HG03066 (cell line): ENCODE data around the gene SLC26A6.

ENCODE experiments used
- ATAC-seq: cut with Tn5 transposase; IDR thresholded peaks from one replicate; pipeline ENCODE4 v1.9.1; 2021; ENCODE audit warnings: low read depth; ENCODE audit not compliant: unreplicated experiment

SLC26A6 gene

GRCh38 chr3:48633256-48633655 is 2.0 kb downstream of the SLC26A6 start:
- ATAC-seq, result no peak

GRCh38 chr3:48631516-48632448 is 3.5 kb downstream of the SLC26A6 start:
- ATAC-seq, result no peak

- ATAC-seq, result no peak
Measured at GRCh38 chr3:48630833-48631232, 4.4 kb downstream of the SLC26A6 start.

GRCh38 chr3:48630407-48630806 is 4.9 kb downstream of the SLC26A6 start:
- no peak for ATAC-seq

DNA sequence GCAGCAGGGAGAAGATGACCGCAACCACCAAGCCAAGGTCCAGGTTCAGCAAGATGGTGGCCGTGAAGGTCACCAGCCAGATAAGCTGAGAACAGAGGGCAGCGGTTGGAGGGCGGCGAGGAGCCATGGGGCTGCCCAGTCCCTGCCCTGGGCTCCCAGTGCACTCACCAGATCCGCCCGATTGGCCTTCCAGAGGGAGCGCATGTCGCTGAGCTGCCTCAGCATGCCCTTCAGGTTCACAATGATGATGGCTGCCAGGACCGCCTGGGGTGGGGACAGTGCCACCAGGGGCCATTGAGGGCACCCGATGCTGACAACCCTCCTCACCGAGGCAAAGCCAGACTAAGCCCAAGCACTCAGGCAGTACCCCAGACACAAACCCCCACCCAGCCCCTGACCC is 5.4 kb downstream of the SLC26A6 start:
- ATAC-seq, result no peak

- ATAC-seq, result no peak
Measured at GRCh38 chr3:48628277-48629017, 6.8 kb downstream of the SLC26A6 start.

- no peak for ATAC-seq
Measured at GRCh38 chr3:48625600-48625999, 9.7 kb downstream of the SLC26A6 start.

GRCh38 chr3:48624767-48625166 is 10.5 kb downstream of the SLC26A6 start:
- ATAC-seq, result no peak

DNA sequence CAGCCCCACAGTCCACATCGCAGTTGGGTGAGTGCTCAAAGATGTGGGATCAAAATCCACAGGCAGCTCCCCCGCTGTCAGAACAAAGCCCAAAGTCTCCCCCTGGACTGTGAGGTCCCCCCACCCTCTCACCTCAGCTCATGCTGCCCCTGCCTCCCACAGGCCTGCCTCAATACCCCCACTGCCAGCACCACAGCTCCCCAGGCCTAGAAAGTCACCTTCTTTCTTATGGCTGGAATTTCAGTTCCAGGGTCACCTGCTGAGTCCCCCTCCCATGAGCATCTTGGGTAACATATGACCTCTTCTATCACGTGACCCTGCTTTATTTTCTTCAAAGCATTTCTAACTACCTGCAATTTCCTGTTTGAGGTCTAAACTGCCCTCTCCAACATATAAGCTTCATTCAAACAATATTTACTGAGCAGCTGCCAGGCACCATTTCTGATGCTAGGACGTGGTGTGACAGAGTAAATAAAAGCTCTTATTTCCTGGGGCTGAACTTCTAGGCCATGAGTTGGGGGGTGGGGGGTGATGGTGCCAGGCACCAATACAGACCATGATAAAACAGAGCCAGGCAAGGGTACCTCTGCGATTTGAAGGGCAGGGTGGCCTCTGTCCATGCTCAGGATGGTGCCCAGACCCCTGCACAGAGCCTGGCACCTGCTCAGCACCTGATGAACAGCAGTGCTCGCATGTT is 11.3 kb downstream of the SLC26A6 start:
- no peak for ATAC-seq

- no peak for ATAC-seq
Measured at GRCh38 chr3:48621461-48621869, 13.8 kb downstream of the SLC26A6 start, which contains the start of gene TMEM89. Gene TMEM89 (minus strand): TSS chr3:48621769. CDS start chr3:48621756, 13 bp downstream.

GRCh38 chr3:48619541-48620524 is 15.4 kb downstream of the SLC26A6 start:
- no peak for ATAC-seq

DNA sequence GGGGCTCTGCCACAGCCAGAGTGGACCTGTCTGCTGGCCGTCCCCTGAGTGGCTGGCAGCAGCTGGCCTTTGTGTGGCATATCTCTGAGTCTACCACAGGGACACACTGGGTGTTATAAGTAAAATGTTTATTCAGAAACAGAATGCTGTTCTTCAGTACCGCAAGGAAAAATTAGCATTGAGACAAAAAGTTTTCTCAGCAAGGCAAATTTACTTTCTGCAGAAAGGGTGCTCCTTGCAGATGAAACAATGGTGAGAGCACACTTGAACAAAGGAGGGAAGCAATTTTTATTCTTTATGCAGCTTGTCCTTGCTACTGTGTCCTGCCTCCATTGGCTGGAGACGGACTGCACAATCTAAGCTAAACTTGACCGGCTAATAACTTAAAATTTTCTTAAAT is 17.7 kb downstream of the SLC26A6 start:
- no peak for ATAC-seq

- no peak for ATAC-seq
Measured at GRCh38 chr3:48614044-48614443, 21.2 kb downstream of the SLC26A6 start.

DNA sequence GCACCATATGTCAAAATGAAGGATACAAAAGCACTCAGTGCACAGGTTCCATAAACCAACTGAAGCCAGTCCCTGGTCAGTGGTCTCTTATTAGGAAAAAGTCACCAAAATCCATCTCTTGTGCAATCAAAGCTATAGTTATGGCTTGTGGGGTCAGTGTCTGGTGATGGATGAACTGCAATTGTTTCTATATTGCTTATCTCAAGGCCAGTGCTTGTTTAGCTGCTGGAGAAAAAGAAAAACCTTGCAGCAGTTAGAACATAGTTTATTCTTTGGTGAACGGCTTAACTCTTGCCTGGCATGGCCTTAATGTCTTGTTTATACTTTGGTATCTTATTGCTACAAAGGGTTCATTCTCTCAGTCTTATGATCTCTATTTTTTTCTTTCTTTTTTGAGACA is 23.0 kb downstream of the SLC26A6 start:
- no peak for ATAC-seq

DNA sequence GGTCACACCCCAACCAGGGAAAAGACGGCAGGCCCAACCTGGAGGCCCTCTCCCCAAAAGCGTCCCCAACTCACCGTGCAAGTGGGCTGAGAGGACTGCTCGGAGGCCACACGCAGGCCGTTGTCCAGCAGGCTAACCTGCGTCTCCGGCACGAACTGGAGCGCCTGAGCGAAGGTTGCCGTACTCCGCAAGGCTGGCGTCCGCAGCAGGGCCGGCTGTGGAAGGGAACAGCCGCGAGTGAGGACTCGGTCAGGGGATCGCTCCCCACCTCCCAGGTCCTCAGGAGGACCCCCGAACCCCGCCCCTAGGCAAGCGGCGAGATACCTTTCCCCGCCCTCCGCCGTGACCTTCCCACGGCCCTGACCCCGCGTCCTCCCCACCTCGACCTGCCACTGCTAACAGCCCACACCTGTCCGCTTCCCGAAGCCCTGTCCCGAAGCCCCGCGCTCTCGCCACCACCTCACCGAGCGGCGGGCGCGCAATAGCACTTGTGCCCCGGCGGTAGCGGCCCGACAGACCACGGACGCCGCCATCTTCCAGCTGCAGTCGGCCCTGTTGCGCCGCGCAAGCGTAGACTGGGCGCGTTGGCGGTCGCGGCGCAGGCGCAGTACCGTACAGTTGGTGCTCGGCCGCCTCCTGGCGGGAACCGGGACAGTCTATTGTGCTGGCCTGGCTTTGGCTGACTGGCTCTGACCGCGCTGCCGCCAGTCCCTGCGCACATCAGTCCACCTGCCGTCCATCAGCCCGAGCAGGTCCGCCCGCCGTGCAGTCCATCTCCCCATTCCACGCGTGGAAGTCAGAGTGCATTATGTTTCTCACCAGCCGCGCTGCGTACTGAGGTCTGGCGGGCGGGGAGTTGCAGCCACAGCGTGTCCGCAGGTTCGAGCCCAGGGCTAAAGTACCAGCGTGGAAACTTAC is 25.9 kb downstream of the SLC26A6 start, which contains the start of gene UQCRC1:
TSS of gene UQCRC1 (minus strand) at position 559 of the 918 bp plus-strand sequence. CDS start at position 533, 26 bp downstream.
- peak; percentile 96 for ATAC-seq

DNA sequence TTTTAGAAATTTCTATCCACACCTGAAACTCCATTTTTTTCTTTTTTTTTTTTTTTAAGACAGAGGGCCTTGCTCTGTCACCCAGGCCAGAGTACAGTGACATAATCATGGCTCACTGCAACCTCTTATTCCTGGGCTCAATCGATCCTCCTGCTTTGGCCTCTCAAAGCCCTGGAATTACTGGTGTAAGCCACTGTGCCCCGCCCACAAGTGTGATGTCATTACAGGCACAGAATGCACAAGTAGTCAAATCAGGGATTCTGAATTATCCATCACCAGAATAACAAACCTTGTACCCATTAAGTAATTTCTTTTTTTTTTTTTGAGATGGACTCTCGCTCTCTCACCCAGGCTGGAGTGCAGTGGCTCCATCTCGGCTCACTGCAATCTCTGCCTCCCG is 27.7 kb downstream of the SLC26A6 start:
- no peak for ATAC-seq

- ATAC-seq, result no peak
Measured at GRCh38 chr3:48601622-48601994, 33.7 kb downstream of the SLC26A6 start.

DNA sequence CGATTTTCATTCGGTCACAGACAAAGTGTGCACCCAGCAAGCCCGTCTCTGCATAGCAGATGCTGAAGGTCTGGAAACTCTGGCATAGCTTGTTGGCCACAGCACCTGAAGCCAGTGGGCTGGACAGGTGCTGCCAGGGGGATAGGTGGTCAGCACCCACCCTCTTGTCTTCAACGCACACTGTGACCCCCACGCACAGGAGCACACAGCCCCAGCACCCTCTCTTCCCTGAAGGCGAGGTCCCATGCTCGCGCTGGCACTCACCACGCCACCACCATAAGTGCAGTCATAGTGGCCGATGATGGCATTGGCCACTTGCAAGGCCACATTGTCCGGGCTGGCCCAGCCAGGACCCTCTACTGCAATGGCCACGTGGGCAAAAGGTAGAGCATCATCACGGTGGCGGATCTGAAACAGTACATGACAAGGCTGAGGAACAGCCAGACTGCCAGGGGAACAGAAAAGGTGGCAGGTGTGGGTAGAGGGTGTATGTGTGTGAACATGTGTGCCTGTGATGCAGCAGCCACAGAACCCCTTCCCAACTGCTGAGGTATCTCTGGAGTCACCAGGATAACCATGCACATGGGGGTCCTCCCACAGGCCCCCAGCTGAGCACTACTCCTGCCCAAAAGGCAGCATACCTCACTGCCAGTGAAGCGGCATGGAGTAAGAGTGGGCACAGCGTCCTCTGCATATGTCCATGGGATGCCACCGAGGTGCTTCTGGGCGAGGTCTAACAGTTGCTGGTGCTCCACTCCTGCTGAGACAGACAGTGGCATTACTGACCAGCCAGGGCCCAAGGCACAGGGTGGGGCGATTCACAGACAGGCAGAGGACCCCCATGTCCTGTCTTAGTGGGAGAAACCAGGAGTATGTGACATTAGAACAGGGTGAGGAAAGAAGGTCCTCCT is 34.3 kb downstream of the SLC26A6 start:
- no peak for ATAC-seq
